Colon (tissue), 2 donors: ENCODE results near the gene INO80C.

Experiments
- FAIRE-seq: peaks from 2 replicates; lab custom pipeline; 2012; peaks lifted over from hg19 to GRCh38; lab: Jason Lieb, UNC
- donor health status: control.
- donor health status: control.

The INO80C gene

DNA sequence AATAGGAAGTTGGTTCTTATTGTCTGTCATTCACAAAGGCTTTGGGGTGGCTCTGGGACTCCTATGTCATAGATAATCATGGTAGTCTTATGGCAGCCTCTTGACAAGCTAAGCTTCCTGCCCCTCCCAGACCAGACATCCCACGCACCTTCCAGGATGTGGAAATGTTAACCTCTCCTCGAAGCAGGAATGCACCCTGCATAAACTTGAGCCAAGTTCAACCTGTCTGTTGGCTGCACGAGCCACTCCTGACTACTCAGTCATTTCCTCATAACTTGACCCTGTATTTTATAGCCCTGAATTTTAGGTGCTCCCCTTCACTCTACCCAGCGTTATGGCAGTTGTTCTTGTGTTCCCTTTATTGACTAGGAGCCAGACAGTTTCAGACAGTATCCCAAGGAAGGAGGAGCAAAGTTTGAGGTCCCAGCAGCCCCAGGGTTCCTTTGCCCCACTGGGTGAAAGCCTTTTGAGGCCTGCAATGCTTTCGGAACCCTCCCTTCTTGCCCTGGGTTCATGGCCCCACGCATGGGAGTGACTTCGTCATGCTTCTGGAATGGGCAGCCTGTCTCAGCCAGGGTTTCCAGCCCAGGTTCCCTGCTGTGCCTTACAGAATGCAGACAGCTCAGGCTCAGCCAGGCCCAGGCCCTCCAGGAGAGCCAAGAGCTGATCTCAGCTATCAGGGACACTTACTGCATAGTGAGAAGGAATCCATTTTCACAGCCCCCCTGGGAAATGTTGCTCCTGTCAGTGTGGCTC, 15.6 kb upstream of the INO80C start:
- FAIRE-seq = no peak

DNA sequence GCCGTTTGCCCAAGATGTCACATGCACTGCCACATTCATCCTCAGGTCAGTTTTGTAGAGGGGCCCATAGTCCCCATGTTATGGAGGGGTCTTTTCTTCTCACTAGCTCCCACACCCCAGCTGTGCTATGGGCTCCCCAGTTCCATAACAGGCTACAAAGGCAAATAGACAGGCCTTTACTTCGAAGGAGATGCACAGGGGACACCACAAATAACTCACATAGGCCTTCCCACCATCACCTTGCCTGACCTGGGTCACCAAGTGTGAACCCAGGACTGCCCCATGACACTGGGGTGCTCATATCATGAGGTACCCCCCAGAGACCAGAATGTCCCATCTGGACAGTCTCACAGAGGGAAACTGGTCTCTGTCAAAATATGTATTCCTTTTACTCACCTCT, 15.0 kb upstream of the INO80C start:
- FAIRE-seq = no peak

DNA sequence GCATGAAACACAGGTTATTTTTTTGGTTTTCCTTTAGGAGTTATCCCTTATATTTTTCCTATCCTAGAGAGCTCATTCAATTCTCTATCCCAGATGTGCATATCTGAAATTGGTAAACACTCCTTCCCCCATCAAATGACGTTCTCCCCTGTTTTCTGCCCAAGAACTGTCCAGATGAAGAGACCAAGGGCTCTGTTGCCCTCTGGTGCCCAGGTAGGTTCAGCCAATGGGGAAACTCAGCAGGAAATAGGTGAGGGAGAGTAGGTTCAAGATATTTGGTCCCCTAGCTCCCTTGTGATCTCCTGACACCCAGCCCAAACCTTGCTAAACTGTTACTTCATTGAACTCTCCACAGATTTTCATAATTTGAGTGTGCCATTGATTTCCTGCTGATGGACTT, 14.1 kb upstream of the INO80C start:
- no peak for FAIRE-seq

GRCh38 chr18:35511428-35511827, 13.7 kb upstream of the INO80C start:
- no peak for FAIRE-seq

- no peak for FAIRE-seq
These were observed 12.4 kb upstream of the INO80C start for GRCh38 chr18:35510076-35510651.

GRCh38 chr18:35508746-35509338, 11.1 kb upstream of the INO80C start:
- FAIRE-seq = no peak

DNA sequence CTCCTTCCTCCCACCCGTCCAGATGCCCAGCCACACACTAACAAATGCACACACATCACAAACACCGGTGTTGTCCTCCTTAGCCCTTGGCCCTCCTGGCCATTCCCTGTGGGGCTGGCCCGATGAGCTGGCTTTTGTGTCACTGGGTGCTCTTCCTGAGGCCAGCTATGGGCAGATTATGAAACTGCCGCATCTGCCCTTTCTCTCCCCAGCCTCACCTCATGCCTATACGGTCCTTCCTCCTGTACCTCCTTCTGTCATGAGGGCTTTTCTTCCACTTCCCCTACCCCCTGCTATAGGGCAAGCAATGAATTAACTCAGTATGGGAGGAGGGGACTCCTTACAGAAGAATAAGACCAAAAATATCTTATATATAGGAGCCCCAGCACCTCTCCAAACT, 10.3 kb upstream of the INO80C start:
- no peak for FAIRE-seq

DNA sequence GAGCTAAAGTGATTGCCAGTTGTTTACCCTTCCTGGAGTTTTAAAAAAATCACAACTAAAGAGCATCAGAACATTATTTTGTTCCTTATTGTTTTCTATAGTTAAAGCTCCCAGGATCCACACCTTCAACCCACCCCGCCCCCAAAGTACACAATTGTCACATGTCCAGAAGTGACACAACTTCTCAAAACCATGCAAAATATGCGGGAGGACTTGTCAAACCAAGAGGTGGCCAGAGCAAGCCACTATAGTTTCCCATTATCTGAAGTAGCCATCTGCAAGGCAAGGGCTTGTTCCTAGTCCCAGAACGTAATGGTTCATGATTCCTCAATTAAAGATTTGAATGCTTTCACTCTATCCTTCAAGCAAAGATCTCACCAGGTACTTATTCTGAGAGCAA, 9.9 kb upstream of the INO80C start:
- FAIRE-seq = no peak

GRCh38 chr18:35507192-35507591, 9.4 kb upstream of the INO80C start:
- FAIRE-seq = no peak

GRCh38 chr18:35506024-35506712, 8.4 kb upstream of the INO80C start:
- no peak for FAIRE-seq

- no peak for FAIRE-seq
These were observed 7.2 kb upstream of the INO80C start for GRCh38 chr18:35504996-35505395.

- no peak for FAIRE-seq
These were observed 4.3 kb upstream of the INO80C start for GRCh38 chr18:35502052-35502451.

GRCh38 chr18:35501369-35501768, 3.6 kb upstream of the INO80C start:
- no peak for FAIRE-seq

DNA sequence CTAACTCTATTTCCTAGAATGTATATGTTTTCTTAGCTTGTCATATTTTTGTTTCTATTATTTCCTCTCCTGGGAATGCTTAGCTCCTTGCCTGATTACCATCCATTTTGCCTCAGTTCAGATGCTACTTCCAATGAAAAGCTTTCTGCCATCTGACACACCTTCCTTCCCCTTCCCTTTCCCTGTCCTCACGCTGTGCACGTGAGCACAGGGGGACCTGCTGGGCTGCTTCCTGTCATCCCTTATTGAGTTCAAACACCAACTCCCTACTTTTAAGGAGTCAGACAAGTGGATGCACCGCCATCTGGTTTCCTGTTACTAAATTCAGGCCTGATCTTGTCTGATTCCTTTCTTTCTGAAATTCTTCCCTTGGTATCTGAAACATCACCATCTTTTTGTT, 2.4 kb upstream of the INO80C start:
- FAIRE-seq = no peak

GRCh38 chr18:35497027-35497369, 762 bp downstream of the INO80C start:
- FAIRE-seq = no peak

DNA sequence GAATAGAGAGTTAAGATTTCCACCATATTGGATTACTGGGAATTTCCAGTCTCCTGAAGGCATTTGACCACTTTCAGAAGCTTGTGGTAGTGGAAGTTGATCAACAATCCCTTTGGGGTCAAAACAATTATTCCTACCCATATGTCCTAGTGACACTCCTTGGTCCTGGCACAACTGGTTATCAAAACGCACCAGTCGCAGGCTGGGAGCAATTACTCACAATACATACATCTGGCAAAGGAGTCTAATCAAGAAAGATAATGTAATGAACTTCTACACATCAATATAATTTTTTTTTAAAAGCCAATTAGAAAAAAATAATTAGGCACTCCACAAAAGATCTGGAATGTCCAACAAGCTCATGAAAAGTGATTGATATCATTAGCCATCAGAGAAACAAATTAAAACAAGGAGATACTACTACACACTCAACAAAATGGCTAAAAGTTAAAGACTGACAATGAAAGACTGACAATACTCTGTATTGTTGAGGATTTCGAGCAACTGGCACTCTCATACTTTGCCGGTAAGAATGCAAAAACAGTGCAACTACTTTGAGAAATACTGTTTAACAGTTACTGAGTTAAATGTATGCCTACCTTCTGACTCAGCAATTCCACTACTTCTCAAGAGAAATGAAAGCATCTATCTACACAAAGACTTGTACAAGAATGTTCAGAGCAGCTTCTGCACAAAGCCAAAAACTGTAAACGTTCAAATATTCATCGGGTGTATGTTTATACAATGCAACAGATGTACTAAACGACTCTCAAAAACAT, 2.0 kb downstream of the INO80C start:
- no peak for FAIRE-seq

DNA sequence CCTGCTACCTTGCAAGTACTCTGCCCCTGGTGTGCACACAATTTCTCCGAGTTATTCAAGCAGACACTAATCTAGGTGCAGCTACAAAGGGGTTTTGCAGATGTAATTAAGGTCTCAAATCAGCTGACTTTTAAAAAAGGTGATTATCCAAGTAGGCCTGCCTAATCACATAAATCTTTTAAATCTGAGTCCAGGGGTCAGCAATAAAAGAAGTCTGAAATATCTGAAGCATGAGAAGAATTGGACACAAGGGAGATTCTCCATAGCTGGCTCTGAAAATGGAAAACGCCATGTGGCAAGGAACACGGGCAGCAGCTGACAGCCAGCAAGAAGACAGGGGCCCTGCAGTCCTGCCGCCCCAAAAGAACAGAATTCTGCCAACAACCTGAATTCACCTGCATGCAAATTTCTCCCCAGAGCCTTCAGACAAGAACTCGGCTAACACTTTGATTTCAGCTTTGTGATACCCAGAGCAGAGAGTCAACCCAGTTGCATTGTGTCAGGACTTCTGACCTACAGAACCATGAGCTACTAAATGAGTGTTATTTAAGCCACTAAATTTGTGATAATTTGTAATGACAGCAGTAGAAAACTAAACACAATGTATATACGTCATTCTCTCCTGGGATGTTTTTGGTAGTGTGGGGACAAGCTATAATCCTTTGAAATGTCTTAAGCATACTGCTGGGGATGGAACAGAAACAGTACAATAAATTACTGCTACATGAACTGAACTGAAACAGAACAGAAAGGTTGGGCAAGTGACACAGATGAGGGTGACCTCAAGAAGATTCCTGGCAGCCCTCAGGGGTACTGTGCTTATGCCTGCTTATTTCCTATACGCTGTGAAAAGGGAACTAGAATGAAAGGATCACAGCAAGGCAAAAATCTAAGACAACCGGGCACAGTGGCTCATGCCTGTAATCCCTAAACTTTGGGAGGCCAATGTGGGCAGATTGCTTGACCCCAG, 3.2 kb downstream of the INO80C start:
- FAIRE-seq = no peak

GRCh38 chr18:35491700-35492077, 6.1 kb downstream of the INO80C start:
- FAIRE-seq = no peak

DNA sequence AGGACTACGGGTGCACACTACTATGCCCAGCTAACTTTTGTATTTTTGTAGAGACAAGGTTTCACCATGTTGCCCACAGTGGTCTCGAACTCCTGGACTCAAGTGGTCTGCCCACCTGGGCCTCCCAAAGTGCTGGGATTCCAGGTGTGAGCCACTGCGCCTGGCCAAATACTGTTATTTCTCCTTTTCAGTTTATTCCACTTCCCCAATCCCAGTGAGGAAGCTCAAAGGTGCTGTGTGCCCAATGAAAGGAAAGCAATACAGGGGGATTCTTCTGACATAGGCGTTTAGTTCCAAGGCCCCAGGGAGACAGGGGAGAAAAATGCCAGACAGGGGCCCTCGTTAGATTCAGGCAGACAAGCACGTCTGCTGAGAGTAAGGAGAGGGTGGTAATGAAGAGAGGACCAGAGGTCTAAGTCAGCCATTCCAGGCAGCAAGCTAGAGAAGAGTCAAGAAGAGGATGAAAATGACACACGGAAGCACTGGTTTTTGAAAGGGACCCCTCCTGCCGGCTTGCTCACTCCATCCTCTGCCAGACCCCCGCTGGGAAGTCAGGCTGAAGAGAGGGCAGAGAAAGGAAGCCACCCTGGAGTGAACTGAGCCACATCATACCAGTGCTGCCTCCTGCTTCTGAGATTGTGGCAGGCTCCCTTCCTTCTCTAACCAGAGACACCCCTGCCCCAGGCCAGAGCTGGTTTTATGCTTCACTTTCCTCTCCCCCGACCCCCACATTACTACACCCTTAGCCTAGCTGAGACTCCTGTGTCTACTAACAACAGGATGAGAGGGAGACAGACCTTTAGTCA, 6.7 kb downstream of the INO80C start:
- no peak for FAIRE-seq

- FAIRE-seq = no peak
These were observed 7.8 kb downstream of the INO80C start for GRCh38 chr18:35489913-35490490.
